LNCAP (cell line): ENCODE data around the gene FRAT2.

ENCODE experiments used
- TF ChIP-seq, protein P1 (sequence below): fragments of 450-650 bp; IDR thresholded peaks from 2 replicates; pipeline ENCODE4 v1.5.1; 2017; ENCODE audit warnings: mild to moderate bottlenecking

The FRAT2 gene, protein sequence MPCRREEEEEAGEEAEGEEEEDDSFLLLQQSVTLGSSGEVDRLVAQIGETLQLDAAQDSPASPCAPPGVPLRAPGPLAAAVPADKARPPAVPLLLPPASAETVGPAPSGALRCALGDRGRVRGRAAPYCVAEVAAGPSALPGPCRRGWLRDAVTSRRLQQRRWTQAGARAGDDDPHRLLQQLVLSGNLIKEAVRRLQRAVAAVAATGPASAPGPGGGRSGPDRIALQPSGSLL

DNA sequence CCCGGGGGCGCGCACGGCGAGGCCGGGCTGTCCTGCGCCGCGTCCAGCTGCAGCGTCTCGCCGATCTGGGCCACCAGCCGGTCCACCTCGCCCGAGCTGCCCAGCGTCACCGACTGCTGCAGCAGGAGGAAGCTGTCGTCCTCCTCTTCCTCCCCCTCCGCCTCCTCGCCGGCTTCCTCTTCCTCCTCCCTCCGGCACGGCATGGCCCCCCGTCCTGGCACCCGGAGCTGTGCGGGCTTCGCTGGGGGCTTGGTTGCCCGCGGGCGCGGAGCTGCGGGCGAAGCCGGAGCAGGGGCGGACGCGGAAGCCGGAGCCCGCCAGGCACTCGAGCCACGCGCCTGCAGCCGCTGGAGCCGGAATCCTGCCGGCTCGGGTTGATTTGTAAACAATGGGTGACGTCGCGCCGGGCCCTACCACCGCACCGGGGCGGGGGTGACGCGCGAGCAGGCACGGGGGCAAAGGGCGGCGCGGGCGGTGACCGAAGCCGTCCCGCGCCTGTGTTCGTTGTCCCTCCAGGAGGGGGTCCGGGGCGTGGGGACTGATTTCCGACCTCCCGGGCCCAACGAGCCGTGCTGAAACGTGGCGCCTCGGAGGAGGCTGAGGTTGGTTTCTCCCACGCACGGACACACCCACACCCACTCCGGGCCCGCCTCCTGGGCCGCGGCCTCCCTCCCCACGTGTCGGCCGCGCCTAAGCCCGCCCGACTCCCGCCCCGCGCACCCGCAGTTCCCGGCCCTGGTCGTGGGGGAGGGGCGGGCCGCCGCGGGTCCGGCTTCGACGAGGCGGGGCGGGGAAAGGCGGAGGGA lies at the start of gene FRAT2:
Gene FRAT2, minus strand, starts transcription at position 360 of the 806 bp plus-strand sequence. Its CDS starts 157 bp downstream, at position 203.
- TF ChIP-seq, protein P1, sequence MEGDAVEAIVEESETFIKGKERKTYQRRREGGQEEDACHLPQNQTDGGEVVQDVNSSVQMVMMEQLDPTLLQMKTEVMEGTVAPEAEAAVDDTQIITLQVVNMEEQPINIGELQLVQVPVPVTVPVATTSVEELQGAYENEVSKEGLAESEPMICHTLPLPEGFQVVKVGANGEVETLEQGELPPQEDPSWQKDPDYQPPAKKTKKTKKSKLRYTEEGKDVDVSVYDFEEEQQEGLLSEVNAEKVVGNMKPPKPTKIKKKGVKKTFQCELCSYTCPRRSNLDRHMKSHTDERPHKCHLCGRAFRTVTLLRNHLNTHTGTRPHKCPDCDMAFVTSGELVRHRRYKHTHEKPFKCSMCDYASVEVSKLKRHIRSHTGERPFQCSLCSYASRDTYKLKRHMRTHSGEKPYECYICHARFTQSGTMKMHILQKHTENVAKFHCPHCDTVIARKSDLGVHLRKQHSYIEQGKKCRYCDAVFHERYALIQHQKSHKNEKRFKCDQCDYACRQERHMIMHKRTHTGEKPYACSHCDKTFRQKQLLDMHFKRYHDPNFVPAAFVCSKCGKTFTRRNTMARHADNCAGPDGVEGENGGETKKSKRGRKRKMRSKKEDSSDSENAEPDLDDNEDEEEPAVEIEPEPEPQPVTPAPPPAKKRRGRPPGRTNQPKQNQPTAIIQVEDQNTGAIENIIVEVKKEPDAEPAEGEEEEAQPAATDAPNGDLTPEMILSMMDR = no peak

DNA sequence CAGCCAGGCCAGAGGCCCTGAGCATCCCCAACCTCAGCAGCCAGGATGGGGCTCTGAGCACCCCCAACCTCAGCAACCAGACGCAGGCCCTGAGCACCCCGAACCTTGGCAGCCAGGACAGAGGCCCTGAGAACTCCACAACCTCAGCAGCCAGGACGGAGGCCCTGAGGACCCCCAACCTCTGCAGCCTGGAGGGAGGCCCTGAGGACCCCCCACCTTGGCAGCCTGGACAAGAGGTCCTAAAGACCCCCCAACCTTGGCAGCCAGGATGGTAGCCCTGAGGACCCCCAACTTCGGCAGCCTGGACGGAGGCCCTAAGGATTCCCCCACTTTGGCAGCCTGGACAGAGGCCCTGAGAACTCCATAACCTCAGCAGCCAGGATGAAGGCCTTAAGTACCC lies 49.6 kb upstream of the FRAT2 start:
- TF ChIP-seq, protein P1 = no peak

DNA sequence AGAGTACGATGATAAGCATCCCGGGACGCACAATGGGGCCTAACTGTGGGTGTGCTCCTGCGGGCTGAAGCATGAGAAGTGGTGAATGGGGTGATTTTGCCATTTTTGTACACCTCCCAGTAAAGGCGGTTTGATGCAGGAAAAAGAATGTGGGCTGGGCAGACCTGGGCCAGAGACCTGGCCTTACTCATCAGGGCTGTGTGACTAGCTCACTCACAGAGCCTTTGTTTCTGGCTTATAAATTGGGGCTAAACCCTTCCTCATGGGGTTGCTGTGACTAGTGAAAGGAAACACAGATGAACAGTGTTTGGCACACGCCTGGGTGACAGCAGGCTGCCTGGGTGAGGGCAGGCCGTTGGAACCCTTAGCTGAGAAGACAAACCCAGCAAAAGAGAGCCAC lies 48.6 kb upstream of the FRAT2 start:
- TF ChIP-seq, protein P1 = no peak

DNA sequence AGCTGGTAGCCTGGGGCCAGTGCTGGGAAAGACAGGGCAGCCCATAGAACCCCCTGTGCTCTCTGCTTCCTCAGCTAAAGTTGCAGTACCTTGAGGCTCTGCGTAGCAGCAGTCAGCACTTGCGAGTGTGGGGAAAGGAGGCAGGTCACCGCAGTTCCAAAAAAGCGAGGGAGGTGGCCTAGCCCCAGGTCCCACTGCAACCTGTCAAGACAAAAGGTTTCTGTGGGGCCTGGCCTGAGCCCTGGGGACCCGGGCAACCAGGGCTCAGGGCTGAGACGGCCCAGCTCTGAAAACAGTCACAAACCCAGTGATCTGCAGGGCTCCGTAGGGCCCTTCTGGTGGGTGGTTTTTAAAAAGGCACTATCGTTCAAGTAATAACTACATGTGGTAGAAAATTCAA lies 47.1 kb upstream of the FRAT2 start:
- TF ChIP-seq, protein P1 = no peak

DNA sequence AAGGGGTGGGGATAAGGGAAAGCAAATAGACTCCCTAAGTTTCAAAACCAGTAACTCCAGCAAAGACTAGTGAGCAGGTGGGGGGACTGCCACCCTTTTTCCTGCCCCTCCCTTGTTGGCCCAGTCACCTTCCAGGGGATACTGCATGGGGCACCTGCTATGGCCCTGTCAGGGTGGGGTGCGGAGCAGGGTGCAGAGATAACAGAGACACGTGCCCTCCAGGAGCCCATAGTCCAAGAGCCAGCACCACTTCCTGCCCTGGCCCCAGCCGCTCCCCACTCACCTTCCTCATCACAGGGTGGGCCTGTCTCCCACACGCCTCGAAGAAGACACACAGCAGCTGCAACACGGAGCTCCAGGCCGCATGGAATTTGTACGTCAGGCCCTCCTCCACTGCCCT lies 46.0 kb upstream of the FRAT2 start:
- TF ChIP-seq, protein P1 = no peak

DNA sequence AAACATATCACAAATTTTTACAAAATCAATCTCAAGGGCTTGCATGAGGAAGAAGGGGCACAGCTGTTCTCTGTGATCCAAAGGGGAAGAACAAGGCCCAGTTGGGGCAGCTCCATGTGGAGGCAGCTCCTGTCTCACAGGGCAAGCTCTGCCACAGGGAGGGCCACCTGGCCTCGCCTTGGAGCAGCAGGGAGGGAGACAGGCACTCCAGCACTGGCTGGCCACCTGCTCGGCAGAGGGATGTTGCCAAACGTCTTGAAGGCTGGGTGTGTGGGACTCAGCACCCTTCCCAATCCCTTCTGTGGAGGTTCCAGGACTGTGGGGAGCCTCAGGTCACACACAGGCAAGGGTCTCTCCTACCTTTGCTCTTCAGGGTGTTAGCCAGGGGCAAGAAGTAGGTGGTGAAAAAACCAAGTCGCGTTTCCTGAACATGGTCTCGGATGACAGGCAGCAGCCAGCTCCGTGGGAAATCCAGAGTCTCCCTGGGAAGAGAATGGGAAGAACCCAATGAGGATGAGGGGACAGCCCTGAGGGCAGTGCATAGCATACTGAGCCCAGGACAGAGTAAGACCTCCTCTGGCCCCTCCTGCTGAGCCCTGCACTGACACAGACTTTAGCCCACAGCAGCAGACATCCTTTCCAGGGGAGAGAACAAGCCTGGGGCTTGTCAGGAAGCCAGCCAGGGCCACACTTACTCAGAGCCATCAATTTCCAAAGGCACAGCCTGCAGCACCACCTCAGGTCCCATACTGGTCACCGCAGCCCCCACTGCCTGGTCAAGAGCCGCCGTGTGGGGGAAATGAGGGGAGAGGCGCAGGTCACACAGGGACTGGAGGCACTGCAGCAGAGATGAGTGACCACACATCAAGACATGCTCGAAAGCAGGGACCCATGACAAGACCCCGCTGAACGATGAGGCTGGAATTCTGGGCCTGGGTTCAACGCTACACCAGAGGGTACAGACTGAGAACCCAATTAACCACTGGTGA lies 44.7 kb upstream of the FRAT2 start:
- TF ChIP-seq, protein P1 = no peak

DNA sequence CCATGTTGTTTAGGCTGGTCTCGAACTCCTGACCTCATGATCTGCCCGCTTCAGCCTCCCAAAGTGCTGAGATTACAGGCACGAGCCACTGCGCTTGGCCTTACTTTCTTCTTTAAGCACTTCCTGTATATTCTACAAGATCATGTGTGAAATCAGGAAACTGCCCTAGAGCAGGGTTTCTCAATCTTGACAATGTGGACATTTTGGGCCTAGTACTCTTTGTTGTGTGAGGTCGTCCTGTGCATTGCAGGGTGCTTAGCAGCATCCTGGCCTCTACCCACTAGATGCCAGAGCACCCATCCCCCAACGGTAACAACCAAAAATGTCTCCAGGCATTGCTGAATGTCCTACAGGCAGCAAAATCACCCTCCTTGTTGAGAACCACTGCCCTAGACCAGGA lies 41.9 kb upstream of the FRAT2 start:
- TF ChIP-seq, protein P1 = no peak
